Measurements from ENCODE around the gene DUSP1. TPM values are rescaled to one million over a fixed set of nuclear protein-coding genes. Genes with fewer than 3 reads are reported as not detected.

Gene DUSP1
- total and polyA plus RNA-seq, 2 donors (not counting 3 experiments of a cell fraction or from before 2014, with no cell fraction given) = 36.1 to 196 TPM

GRCh38 chr5:172790496-172790889 lies 19.5 kb upstream of the DUSP1 start:
- Histone ChIP-seq H3K9ac (replicated peaks; ENCODE audit: extremely low read depth, insufficient read depth, low read length) (no peak overlapping the region), H3K4me3 (replicated peaks in 1 of 3; ENCODE audit: insufficient read depth in 1 of 3, low read depth in 1 of 3, low read length in 3 of 3) (no peak overlapping the region), H4K20me1 (replicated peaks; ENCODE audit: control insufficient read depth, extremely low read depth, insufficient read depth, low read length) (no peaks in the 10 kb centered on the region), H3K9me1 (replicated peaks; ENCODE audit: control insufficient read depth, extremely low read depth, insufficient read depth, low read length) (no peaks in the 10 kb centered on the region), H3K79me2 (ENCODE audit: control insufficient read depth, insufficient read depth, low read length) (no peaks in the 10 kb centered on the region), H3K27me3 (ENCODE audit: control insufficient read depth in 2 of 2, insufficient read depth in 2 of 2, low read length in 2 of 2) (no peaks in the 10 kb centered on the region), H3K9me3 (replicated peaks; ENCODE audit: control insufficient read depth, insufficient read depth, low read length) (no peaks in the 10 kb centered on the region), H3K36me3 (ENCODE audit: control insufficient read depth in 2 of 2, extremely low read depth in 1 of 2, insufficient read depth in 2 of 2, low read length in 2 of 2) (no peaks in the 10 kb centered on the region), H2AFZ (ENCODE audit: low read depth, low read length) (no peak overlapping the region), H3K4me1 (ENCODE audit: control insufficient read depth, extremely low read depth, insufficient read depth, low read length) (peaks cover 35% of the 10 kb centered on the region), H3K27ac (ENCODE audit: insufficient read depth, low read depth, low read length) (no peak overlapping the region), H3K4me2 (ENCODE audit: insufficient read depth, low read length) (no peak overlapping the region)
- CTCF ChIA-PET = no interaction called here
- POLR2A ChIA-PET = interaction anchor here (0.7 kb wide), 1 partner anchor 12 kb away, joined by 3 read pairs; no protein-coding TSS in a partner anchor
- intact Hi-C loops (cut with micrococcal nuclease) = no loop called here
- dilution Hi-C loops (cut with MboI; ENCODE audit: extremely low pct_ligation_motif_present, low sequenced_read_pairs) = no loop called here
- no peak for FAIRE-seq
- no peak for DNase-seq (ENCODE audit: low read depth, low spot score)
- TF ChIP-seq MYC (IDR thresholded peaks at IDR 0.05; ENCODE audit: low read depth, low read length) = no peak
- TF ChIP-seq, protein P1, sequence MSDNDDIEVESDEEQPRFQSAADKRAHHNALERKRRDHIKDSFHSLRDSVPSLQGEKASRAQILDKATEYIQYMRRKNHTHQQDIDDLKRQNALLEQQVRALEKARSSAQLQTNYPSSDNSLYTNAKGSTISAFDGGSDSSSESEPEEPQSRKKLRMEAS (IDR thresholded peaks at IDR 0.05; ENCODE audit: insufficient read depth, insufficient read length) = no peak
- BruUV-seq (replicated peaks) = no TSS peak

GRCh38 chr5:172789687-172790495 lies 18.9 kb upstream of the DUSP1 start:
- Histone ChIP-seq H3K27ac (ENCODE audit: insufficient read depth, low read depth, low read length) (no peak overlapping the region), H3K4me3 (replicated peaks in 1 of 3; ENCODE audit: insufficient read depth in 1 of 3, low read depth in 1 of 3, low read length in 3 of 3) (no peak overlapping the region), H4K20me1 (replicated peaks; ENCODE audit: control insufficient read depth, extremely low read depth, insufficient read depth, low read length) (no peaks in the 10 kb centered on the region), H3K9ac (replicated peaks; ENCODE audit: extremely low read depth, insufficient read depth, low read length) (no peak overlapping the region), H3K36me3 (ENCODE audit: control insufficient read depth in 2 of 2, extremely low read depth in 1 of 2, insufficient read depth in 2 of 2, low read length in 2 of 2) (no peaks in the 10 kb centered on the region), H2AFZ (ENCODE audit: low read depth, low read length) (peak overlapping the region; percentile 59), H3K79me2 (ENCODE audit: control insufficient read depth, insufficient read depth, low read length) (no peaks in the 10 kb centered on the region), H3K9me1 (replicated peaks; ENCODE audit: control insufficient read depth, extremely low read depth, insufficient read depth, low read length) (no peaks in the 10 kb centered on the region), H3K4me2 (ENCODE audit: insufficient read depth, low read length) (no peak overlapping the region), H3K27me3 (ENCODE audit: control insufficient read depth in 2 of 2, insufficient read depth in 2 of 2, low read length in 2 of 2) (no peaks in the 10 kb centered on the region), H3K4me1 (ENCODE audit: control insufficient read depth, extremely low read depth, insufficient read depth, low read length) (peaks cover 29% of the 10 kb centered on the region), H3K9me3 (replicated peaks; ENCODE audit: control insufficient read depth, insufficient read depth, low read length) (no peaks in the 10 kb centered on the region)
- TF ChIP-seq JUN (IDR thresholded peaks at IDR 0.05; ENCODE audit: borderline replicate concordance, insufficient read depth, insufficient read length, low read depth) (no peak), GATA2 (IDR thresholded peaks at IDR 0.05; ENCODE audit: insufficient read depth, insufficient read length, low read depth, low read length) (no peak), CTCF (IDR thresholded peaks at IDR 0.05; ENCODE audit: extremely low read depth in 1 of 2, insufficient read depth in 1 of 2, low read depth in 1 of 2, low read length in 2 of 2) (no peak), MYC (IDR thresholded peaks at IDR 0.05; ENCODE audit: low read depth, low read length) (no peak), EZH2 (IDR thresholded peaks at IDR 0.05; ENCODE audit: borderline replicate concordance, low read depth, low read length, severe bottlenecking) (no peak), POLR2A (IDR thresholded peaks at IDR 0.05; ENCODE audit: low read depth, low read length) (no peak), FOS (IDR thresholded peaks at IDR 0.05; ENCODE audit: borderline replicate concordance, insufficient read depth, low read length) (no peak), POLR2AphosphoS5 (IDR thresholded peaks at IDR 0.05; ENCODE audit: insufficient read depth, low read depth, low read length) (no peak)
- TF ChIP-seq, protein P1 (IDR thresholded peaks at IDR 0.05; ENCODE audit: insufficient read depth, insufficient read length) = no peak
- CTCF ChIA-PET = interaction anchor here (1.5 to 2.2 kb wide), 2 partner anchors 12 to 18 kb away, joined by 3 to 6 read pairs; no protein-coding TSS in a partner anchor
- POLR2A ChIA-PET = interaction anchor here (0.7 kb wide), 1 partner anchor 12 kb away, joined by 3 read pairs; no protein-coding TSS in a partner anchor
- FAIRE-seq (peak; percentile 12), DNase-seq (ENCODE audit: low read depth, low spot score) (no peak)
- no TSS peak for BruUV-seq (replicated peaks)
- intact Hi-C loops (cut with micrococcal nuclease) = loop anchor here (1.0 kb wide), 1 partner anchor 12 kb away; no protein-coding TSS in a partner anchor
- dilution Hi-C loops (cut with MboI; ENCODE audit: extremely low pct_ligation_motif_present, low sequenced_read_pairs) = no loop called here
